Stimulated activated CD4-positive, alpha-beta T cell treated with anti-CD3 and anti-CD28 coated beads, Interleukin-4, amount 100 ng/mL, for 48 hours (primary cell): ENCODE data around the gene CARS1.
A peak's percentile ranks its signal among the peaks of the same experiment; 100 is the strongest.

ENCODE experiments used
- DNase-seq, 2 donors: peaks; one replicate each; pipeline ENCODE4 v3.0.0-alpha.2; 2020; ENCODE audit warnings: low read depth in 2 of 2

Gene CARS1

GRCh38 chr11:3057069-3057963, at the start of gene CARS1:
CARS1 (minus strand) TSS chr11:3057423; CDS start chr11:3057367, 56 bp downstream.
- peak; percentile 89 to 93 for DNase-seq

DNA sequence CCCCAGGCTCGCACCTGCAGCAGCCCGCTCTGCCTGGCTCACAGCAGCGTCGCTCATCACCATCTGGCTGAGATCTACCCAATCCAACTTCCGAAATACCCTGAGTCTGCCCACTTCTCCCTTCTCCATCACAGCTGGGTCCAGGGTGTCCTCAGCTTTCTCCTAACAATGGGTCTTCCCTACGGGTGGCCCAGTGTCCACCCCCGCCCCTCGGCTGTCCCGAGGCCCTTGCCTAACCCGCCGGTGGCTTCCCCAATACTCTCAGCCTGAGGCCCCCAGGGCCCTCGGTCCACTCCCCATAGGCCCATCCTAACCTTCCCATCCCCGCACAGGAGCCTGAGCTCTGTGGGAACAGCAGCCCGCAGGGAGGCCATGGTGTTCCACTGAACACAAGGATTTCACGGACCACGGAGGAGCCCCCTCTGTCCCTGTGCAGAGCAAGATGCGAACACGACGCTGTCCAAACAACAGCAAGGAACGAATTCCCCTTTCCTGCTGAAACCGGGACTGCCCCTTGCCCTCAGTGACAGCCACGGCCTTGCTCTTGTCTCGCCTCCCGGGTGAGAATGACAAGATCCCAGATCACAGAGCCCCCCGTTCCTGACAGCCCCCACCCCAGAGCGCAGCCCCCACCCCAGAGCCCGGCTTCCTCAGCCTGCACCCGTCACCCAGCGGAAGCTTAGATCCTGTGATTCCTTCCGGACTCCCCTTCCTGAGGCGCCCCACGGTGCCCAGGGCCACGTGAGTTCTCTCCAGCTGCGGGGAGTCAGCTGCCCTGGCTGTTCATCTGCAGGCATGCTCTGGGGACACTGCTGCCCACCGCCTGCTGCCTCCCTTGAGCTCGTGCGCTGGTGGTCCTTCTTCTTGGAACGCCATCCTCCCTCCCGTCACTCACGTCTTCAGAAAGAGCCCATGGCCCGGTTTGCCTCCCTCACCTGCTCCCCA, 48.8 kb upstream of the CARS1 start:
- DNase-seq = no peak

- DNase-seq = no peak
Measured at GRCh38 chr11:3104961-3105790, 48.0 kb upstream of the CARS1 start.

- DNase-seq = no peak
Measured at GRCh38 chr11:3104051-3104714, 47.0 kb upstream of the CARS1 start.

DNA sequence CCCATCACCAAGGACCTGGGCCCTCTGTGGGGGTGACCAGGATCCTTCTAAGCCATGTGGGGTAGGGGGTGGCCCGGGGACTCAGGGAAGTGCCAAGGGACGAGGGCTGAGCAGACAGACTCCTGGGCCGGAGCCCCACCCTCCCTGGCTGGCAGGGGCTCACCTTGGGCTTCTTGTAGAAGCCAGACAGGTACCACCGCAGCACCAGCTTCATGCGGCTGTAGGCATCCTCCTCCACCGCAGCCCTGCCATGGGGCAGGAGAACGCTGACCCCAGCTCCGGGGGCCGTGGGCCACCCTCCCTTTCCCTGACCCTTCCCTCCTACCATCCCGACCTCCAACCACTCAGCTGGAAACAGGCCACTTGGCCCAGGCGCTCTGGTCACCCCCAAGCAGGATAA, 45.9 kb upstream of the CARS1 start:
- no peak for DNase-seq

DNA sequence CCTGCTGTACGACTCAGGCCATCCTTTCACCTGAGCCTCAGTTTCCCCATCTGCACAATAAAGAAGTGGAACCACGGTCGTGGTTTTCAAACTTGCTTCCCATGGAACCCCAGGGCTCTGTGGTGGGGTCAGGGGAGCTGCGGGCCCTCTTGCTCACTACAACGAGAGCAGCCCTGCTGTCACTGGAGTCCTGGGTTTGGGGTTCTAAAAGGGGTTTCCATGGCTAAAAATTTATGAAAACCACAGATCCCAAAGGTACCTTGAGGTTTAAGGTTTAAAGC, 45.4 kb upstream of the CARS1 start:
- DNase-seq = no peak

GRCh38 chr11:3101921-3102640, 44.9 kb upstream of the CARS1 start:
- DNase-seq = no peak

DNA sequence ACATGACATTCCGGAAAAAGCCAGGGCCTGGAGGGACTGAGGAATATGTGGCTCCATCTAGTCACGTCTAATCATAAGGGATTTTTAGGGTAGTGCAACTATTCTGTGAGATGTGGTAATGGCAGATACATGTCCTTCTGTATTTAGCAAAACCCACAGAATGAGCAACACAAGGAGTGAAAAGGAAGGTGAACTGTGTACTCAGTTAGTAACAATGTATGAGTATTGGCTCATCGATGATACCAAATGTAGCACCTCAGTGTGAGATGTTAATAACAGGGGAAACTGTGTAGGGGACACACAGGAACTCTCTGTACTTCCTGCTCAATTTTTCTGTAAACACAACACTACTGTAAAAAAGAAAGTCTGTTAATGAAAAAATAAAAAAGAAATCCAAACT, 42.0 kb upstream of the CARS1 start:
- DNase-seq = no peak

GRCh38 chr11:3096909-3097530, 39.8 kb upstream of the CARS1 start:
- no peak for DNase-seq

- no peak for DNase-seq
Measured at GRCh38 chr11:3095712-3096361, 38.6 kb upstream of the CARS1 start.

DNA sequence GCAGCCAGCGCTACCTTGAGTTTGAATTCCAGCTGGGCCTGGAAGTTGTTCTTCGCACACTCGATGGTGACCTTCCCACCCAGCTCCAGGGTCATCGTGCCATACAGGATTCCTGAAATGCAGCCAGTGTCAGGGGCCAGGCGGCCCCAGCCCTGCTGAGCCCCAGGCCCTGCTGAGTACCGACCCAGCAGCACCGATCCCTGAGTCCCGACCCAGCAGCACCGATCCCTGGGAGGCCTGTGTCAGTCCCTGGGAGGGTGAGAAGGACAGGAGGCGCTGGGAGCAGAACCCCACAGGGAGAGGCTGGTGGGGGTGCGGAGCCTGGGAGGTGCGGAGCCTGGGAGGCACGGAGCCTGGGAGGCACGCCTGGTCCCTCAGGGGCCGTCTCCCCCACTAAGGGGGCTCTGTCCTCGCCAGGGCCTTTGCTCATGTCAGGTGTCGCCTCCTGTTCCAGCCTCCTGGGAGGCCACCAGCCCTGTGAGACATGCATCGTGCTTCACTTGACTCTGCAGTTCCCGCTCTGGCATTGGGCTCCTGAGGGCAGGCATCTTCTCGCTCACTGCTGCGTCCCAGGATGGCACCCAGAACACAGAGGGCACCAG, 37.1 kb upstream of the CARS1 start:
- no peak for DNase-seq

- DNase-seq = no peak
Measured at GRCh38 chr11:3093281-3094191, 36.3 kb upstream of the CARS1 start.

- no peak for DNase-seq
Measured at GRCh38 chr11:3092603-3093141, 35.4 kb upstream of the CARS1 start.

DNA sequence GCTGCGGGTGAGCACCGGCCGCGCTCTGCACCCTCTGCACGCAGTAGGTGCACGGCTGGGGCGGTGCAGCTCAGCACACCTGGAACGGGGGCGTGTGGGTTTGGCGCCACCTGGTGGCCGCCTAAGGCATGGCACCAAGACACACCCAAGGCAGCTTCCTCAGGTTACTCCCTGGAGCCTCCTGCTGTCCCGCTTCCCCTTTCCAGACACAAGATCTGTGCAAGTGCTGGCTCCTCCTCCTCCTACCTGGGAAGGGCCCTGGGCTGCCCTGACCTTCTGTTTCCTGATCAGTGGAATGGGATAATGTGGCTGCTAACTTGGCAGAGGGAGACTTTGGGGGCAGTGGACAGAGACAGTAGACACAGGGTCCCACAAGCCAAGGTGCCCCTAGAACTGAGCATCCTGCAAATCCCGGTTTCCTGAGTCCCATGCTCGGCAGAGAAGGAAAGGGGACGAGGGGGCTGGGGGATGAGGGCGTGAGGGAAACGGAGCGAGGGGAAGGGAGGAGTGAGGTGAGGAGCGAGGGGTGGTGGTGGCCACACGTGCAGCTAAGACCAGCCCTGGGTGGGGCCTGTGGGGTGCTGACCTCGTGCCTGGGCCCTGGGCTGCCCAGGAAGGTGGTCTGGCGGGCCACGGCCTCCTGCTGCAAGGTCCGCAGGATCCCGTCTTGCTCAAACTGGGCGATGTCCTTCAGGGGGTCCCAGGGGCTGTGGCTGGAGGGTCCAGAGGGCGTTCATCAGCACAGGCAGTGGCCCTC, 34.8 kb upstream of the CARS1 start:
- DNase-seq = peak; percentile 37 to 63

DNA sequence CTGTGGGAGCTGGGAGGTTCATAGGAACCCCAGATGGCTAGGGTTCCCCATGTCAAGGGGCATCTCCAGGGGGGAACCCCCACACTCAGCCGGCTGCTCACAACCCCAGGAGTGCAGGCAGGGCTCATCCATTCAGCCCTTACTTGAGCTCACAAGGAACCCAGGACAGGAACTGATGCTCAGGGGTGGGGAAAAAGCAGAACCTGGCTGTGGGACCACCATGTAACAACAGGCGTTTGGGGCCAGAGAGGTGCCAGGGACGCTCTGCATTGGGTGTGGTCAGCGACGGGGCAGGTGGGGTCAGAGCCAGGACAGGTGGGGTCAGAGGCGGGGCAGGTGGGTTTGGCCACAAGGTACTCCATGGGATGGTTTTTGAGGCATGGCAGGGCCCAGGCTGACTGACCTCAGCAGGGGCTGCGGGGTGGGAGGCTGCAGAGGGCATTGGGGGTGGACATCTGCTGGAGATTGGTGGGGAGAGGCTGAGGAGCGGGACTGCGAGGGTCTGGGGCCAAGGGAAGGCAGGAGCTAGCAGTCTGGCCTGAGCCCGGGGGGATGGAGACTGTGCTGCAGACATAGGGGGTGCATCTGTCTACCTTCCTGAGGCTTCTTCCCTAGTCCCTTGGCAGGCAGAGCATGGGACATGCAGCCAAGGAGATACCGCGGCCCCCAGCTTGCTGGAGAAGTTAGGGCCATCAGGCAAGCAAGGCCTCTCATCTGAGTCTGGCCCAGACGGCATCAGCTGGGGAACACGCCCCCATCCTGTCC, 34.0 kb upstream of the CARS1 start:
- DNase-seq = no peak

- DNase-seq = no peak
Measured at GRCh38 chr11:3090096-3090901, 33.1 kb upstream of the CARS1 start.
